Measurements from ENCODE around the gene OCIAD2. TPM values are rescaled to one million over a fixed set of nuclear protein-coding genes. Genes with fewer than 3 reads are reported as not detected.
"Not testable (repeated sequence)": the region's sequence is repeated elsewhere in the genome, so short reads cannot be mapped to it uniquely, and the experiment has no call there.

Gene OCIAD2
- total and polyA plus RNA-seq, 2 of the 8 experiments (the other 6 are each of a cell fraction or from before 2014, with no cell fraction given) = 105 to 122 TPM

DNA sequence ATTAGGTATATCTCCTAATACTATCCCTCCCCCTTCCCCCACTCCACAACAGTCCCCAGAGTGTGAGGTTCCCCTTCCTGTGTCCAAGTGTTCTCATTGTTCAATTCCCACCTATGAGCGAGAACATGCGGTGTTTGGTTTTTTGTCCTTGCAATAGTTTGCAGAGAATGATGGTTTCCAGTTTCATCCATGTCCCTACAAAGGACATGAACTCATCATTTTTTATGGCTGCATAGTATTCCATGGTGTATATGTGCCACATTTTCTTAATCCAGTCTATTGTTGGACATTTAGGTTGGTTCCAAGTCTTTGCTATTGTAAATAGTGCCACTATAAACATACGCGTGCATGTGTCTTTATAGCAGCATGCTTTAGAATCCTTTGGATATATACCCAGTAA, 41.9 kb downstream of the OCIAD2 start:
- H2BK20ac ChIP-seq (ENCODE audit: low read length); H3K9me3 ChIP-seq (ENCODE audit: insufficient read depth in 2 of 2, low read depth in 1 of 2, low read length in 1 of 2); H3K56ac ChIP-seq (replicated peaks; ENCODE audit: insufficient read length, low read depth, low read length); H3K23me2 ChIP-seq (ENCODE audit: low read depth, low read length); DNase-seq (ENCODE audit: low read depth in 1 of 2, low spot score in 2 of 2); H4K20me1 ChIP-seq (replicated peaks in 1 of 2; ENCODE audit: control insufficient read depth in 1 of 2, insufficient read depth in 2 of 2, low read length in 2 of 2); POLR2A ChIA-PET (ENCODE audit: partially characterized antibody); H4K5ac ChIP-seq (ENCODE audit: insufficient read length, low read depth, low read length); H3K27ac ChIP-seq (ENCODE audit: low read depth, low read length); H3K4me3 ChIP-seq (ENCODE audit: extremely low read depth in 1 of 4, insufficient read depth in 2 of 4, low read depth in 3 of 4, low read length in 4 of 4); H2AK5ac ChIP-seq (ENCODE audit: low read depth, low read length); H3K27me3 ChIP-seq (replicated peaks in 1 of 4; ENCODE audit: control insufficient read depth in 3 of 4, extremely low read depth in 1 of 4, insufficient read depth in 3 of 4, low read length in 3 of 4); H4K91ac ChIP-seq (replicated peaks; ENCODE audit: insufficient read length, low read length); H3K23ac ChIP-seq (ENCODE audit: insufficient read length); FAIRE-seq; H2BK12ac ChIP-seq (ENCODE audit: low read depth, low read length); H2AFZ ChIP-seq (ENCODE audit: low read length); H3K18ac ChIP-seq (ENCODE audit: extremely low read depth, low read length); H3K4me2 ChIP-seq (ENCODE audit: insufficient read depth in 1 of 2, low read depth in 2 of 2, low read length in 2 of 2); H3K4me1 ChIP-seq (replicated peaks in 1 of 4; ENCODE audit: control insufficient read depth in 3 of 4, insufficient read depth in 4 of 4, low read length in 3 of 4); H2BK15ac ChIP-seq (ENCODE audit: low read length); H4K8ac ChIP-seq (ENCODE audit: extremely low read depth, insufficient read depth, low read length); H3K79me1 ChIP-seq (ENCODE audit: low read depth, low read length); CTCF ChIA-PET (ENCODE audit: partially characterized antibody); H2BK120ac ChIP-seq (replicated peaks; ENCODE audit: low read depth, low read length); H2BK5ac ChIP-seq (ENCODE audit: low read depth, low read length); H3K79me2 ChIP-seq (ENCODE audit: control insufficient read depth in 1 of 2, insufficient read depth in 2 of 2, low read length in 2 of 2); H3K9ac ChIP-seq (replicated peaks in 1 of 4; ENCODE audit: extremely low read depth in 1 of 4, low read depth in 3 of 4, low read length in 3 of 4); H3K4ac ChIP-seq (replicated peaks; ENCODE audit: insufficient read length, low read depth, low read length); H3K14ac ChIP-seq (ENCODE audit: insufficient read length): not testable (repeated sequence)
- 97% methylated on average over 4 of the region's 4 CpGs; no CpG with 5 or more reads in 1 of the 2 experiments for WGBS, 2 experiments (ENCODE audit: extremely low coverage in 1 of 2, insufficient coverage in 1 of 2, insufficient read length in 1 of 2, insufficient replicate concordance in 2 of 2, low coverage in 1 of 2, low lambda C conversion rate in 2 of 2, missing lambda C conversion rate in 1 of 2)
- peaks cover 0 to 12% (median 7%) of the 10 kb centered on the region in 4 experiments; a peak in 3 of 8 replicates for H3K36me3 ChIP-seq (ENCODE audit: control insufficient read depth in 2 of 4, insufficient read depth in 4 of 4, low read length in 3 of 4)
